Activated T-cell treated with anti-CD3 and anti-CD28 coated beads for 48 hours (primary cell): ENCODE measurements around the gene ARHGAP26.
A peak's percentile ranks its signal among the peaks of the same experiment; 100 is the strongest.

Experiments
- DNase-seq: peaks from one replicate; pipeline ENCODE4 v3.0.0-alpha.2; 2020; ENCODE audit warnings: low read depth

Gene ARHGAP26

DNA sequence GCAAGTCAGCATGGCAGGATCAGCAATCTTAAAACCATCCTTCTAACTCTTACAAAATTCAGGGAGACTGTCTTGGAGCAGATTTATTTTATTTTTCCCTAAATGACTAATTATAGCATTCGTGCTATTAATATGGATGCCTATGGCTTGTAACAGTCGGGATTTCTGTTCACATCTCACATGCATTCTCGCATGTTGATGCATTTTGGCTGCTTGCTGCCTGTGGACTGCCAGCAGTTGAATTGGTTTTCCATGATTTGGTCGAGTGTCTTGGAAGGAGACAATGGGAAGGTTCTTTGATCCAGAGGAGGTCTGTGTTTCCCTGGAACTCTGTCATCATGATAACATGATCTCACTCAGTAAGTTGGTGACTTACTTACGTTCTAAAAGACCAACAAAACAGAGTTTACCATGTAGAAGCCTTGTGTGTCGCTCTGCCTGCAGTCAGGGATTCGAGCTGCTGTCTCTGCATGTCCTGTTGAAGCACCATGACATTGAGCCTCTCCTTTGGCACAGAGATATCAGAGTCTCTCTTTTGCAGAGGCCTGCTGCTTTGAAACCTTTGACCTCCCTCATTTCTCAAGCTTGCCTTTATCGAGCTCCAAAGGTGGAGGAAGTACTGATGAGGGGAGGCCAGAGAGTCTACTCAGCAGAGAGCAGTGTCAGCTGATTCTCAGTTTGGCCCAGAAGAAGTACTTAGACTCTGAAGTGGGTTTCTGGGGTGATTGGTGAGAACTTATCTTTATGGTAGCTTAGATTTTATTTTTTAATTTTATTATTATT lies 82.4 kb downstream of the ARHGAP26 start:
- DNase-seq: no peak

DNA sequence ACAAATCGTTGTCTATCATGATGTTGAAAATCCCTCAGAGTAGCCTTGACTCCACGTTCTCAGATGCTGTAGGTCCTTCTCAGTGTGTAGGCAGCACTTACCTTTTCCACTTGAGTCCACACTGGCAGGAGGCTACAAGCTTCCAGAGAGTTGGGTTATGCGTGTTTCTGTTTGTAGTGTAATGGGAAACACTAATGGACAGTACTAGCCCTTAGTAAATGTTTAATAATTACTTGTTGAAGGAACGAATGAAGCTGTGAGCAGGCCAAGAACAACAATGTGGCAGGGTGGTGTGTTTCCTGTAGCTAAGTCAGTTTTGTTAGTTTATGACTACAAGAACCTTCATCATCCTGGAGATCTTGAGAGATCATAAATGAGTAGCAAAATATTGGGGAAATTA lies 83.5 kb downstream of the ARHGAP26 start:
- no peak for DNase-seq

DNA sequence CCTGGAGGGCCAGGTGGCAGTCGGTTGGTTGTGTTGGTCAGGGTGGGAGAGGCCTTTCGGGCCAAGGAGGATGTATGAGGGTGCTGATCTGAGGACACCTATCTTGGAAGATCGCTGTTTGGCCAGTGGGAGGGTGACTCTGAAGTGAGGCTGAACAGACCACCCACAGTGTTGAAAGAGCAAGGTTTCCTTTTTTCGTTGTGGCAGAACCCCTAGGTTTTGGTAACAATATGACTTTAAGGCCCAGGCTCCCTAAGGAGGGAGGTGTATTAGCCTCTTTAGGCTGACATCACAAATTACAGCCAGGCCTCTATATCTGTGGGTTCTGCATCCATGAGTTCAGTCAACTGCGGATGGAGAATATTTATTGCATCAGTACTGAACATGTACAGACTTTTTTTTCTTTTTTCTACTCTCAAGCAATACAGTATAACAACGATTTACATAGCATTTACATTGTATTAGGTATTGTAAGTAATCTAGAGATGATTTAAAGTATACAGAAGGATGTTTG lies 86.1 kb downstream of the ARHGAP26 start:
- DNase-seq: no peak

DNA sequence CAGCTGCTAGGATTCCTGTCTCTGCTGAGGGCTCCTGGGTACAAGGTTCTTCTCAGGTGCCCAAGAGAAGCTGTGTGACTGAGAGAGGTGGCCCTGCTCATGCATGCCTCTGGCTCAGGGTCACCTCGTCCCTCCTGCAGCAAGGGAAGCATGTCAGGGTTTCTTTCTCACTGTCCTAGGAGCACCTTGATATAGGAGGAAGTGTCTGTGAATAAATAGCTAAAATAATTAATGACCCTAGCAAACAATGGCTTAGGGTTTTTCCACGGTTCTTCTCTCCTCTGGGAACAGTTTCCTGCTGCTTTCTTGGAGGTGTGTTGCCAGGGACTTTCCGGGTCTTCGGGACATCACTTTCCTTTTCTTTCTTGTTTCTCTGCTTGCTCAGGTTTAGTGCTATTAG lies 87.2 kb downstream of the ARHGAP26 start:
- no peak for DNase-seq

DNA sequence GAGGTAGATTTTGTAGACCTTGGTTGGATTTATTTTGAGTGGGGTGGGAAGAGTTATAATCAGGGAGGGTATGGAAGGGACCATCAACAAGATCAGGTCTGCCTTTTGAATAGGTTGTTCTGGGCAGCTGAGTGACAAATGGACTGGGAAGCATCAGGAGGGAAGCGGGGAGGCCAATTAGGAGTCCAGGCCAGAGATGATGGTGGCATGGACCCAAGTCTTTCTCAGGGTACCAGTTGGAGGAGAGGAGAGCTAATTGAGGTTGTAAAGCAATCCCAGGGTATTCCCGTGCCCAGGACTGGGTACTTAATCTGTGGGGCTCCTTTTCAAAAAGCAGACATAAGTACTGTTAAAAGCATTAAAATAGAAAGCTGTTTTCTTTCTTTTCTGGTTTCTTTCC lies 88.9 kb downstream of the ARHGAP26 start:
- no peak for DNase-seq

DNA sequence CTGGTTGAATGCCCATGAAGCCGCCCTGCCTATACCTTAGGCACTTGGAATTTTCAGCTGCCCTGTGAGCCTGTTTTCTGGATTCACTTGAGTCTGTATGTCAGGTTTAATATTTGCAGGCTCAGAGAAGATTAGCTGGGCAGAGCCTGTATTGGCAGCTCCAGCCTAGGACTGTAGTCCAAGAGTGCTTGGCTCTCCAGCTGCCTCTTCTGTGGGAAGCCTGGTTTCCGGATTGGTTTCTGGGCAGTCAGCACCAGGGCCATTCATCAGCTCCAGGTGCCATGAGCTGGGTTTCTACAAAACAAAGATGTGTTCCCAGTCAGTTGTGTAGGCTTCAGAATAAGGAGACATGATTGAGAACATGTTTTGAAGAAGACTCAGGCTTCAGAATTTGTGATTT lies 90.1 kb downstream of the ARHGAP26 start:
- DNase-seq: no peak

DNA sequence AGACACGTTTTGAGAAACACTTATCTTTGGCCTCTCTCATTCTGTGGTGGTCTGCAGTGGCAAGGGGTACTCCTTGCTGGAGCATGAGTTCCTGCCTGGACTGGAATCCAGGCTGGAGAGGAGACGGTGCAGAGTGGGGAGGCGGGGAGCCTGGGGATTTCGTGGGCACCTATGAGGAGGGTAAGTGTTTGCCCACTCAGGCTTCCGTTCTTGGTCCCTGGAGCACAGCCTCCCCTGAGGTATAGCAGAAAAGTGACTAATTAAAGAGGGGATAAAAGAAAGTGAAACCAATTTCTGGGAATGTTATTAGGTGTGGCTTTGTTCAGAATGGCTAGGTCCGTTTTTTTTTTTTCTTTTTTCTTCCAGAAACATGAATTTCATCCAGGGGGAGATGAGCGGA lies 90.8 kb downstream of the ARHGAP26 start:
- no peak for DNase-seq

DNA sequence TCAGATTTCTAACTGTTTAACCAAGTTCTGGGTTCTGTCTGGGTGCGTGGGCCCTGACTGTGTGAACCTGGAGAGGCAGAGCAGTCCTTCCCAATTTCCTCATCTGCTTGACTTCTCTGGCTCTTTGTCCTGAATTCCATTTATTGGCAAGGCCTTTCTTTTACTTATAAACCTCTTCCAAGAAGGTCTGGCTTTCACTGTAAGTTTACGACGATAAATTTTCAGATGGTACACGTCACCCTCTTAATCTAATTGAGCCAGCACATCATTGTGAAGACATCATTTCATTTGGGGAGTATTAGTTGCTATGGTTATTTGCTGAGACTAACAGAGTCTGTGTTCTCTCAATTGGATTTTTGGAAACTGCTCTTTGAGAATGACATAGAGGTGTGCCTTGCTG lies 92.4 kb downstream of the ARHGAP26 start:
- DNase-seq: no peak

DNA sequence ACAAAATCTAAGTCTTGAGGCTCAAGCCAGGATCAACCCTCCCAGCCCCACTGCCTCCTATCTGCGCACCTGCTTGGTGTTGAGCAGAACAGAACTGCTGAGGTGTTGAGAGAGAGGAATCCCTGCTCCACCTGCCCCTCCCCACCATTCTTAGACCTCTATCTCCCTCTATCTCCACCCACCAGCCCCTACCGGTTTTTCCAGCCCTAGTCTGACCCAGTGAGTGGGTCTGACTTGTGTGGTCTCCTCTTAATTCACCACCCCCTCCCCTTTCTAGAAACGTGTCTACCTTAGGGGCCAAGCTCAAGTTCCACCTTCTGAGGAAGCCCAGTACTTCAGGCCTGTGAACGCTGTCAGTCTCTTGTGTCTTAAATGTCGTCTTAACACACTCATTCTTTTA lies 93.7 kb downstream of the ARHGAP26 start:
- no peak for DNase-seq

DNA sequence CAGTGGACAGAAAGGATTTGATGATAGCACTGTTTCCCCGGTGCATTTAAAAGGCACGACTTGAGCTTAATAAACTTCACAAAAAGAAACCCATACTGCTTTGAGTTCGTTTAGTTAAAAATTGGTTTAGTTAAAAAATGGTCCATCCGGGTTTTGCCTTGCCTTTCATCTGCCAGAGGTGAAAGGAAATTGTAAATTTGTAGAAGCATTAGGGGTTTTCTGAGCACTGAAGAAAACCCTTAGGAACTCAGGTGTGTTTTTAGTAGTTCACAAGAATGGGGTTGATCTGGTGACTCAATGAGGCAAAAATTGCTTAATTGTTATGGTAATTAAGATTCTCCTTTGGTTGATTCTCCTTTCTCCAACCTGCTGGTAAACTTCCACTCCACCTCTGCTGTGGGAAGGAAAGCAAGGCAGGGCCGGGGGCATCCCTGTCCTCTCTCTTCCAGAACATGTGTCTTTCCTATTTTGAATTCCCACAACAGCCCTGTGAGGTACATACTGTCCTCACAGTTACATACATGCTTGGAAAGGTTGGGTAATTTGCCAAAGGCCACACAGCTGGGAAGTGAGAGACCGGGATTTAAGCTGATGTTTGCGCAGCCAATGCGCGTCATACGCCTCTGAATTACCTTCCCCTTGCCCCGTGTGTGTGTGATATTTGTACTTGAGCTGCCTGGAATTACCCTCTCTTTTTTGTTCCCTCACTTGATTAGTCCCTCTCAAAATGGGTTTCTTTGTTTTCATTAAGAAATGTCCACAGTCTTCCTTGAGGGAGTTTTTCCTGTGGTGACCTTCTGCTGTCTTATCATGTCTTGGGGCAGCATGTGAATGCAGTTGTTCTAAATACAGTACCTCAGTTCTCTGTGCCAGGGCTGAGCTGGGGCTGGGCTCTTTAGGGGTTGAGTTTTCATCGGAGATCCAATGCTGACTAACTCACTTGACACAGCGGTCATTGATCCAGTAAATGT lies 94.4 kb downstream of the ARHGAP26 start:
- DNase-seq: no peak

DNA sequence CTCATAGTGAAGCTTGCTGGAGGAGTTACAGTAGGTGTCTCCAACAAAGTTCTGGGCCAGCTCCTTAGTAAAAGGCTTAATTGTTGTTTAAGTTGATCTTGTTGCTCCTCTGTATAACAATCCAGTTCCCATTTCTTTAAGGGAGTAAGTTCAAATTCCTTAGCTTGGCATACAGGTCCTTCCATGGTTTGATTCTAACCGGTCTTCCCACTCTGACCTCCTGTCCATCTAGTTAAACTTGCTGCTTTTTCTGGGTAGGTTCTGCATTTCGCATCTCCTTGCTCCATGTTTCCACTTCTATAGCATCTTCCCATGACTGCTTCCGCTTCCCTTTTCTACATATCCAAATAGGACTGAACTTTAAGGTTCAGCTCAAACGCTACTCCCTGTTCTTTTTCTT lies 95.5 kb downstream of the ARHGAP26 start:
- no peak for DNase-seq

DNA sequence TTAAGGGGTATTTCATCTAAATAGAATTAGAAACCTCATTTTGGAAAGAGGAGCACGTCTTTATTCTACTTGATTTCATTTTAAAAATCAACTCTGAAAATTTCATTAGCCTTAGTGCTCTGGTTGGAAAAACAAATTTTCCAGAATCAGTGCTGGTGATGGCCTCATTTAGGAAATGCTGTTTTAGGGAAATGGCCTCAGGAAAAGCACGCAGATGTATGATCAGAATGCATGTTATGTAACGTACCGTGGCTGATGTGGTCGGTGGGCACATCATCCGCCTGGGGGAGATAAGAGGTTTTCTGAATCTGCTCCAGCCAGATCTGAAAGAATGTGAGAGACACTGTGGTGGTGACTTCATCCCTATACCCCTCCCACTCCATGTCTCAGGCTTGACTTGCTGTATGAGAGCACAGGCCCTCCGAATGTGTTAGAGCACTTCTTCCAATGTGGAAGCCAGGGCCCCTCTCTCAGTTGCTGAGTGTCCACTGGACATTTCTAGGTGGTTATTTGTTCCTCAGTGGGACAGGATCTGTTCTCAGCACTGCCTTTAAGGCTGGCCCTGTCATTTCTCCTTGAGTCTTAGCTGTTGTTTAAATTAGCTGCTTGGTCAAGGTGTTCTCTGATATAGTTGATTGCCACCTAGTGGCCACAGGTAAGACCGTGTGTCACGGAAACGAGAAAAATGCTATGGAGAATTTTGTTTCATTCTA lies 96.5 kb downstream of the ARHGAP26 start:
- DNase-seq: peak; percentile 21

DNA sequence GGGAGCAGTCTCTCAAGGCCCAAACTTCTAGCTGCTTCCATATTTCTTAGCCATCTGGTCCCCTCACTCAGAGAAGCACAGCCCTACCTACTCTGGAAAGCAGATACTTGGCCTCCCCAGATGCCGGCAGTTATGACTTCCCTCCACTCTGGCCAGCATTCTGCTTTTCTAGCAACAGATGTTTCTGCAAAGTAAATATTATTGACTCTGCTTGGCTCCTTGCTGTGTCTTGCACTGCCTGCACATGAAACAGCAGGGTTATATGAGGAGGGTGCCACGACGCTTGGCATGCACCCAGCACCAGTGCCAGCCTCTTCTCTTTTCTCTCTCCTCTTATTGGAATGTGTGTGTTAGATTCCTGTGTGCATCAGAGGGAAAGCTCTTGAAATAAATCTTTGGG lies 99.7 kb downstream of the ARHGAP26 start:
- DNase-seq: no peak

DNA sequence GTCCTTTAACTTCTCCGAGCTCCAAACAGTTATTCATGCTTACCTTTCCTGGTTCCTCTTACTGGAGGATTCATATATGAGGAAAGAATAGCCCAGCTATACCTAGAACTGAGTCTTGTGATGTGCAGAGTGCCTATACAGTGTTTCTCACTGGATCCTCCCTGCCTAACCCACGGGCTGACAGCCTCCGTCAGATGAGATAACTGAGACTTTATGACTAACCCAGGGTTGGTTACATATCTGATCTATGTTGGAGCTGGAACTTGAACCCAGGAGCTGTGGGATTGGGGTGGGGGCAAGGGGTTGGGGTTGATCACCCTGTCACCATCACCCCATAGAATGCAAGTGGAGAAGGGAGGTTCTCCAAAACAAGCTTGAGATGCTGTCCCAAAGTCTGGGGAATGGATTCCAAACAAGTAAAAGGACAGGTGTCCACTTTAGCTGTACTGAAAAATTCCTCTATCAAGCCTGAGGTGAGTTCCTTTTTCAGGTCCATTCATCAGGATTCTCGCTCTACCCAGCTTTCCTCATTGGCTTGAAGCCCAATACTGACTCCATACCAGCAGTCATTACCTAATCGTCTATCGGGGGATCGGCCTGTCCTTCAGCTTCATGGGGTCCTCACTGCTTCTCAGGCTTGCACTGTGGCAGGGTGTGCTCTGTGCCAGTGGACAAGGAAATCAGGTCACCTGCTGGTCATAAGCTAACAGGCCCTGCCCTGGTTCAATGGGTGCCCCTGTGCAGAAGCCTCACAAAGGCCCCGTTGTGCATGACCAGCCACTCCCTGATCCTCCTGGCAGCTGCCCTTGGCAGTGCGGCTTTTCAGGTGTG lies 100.6 kb downstream of the ARHGAP26 start:
- DNase-seq: no peak

DNA sequence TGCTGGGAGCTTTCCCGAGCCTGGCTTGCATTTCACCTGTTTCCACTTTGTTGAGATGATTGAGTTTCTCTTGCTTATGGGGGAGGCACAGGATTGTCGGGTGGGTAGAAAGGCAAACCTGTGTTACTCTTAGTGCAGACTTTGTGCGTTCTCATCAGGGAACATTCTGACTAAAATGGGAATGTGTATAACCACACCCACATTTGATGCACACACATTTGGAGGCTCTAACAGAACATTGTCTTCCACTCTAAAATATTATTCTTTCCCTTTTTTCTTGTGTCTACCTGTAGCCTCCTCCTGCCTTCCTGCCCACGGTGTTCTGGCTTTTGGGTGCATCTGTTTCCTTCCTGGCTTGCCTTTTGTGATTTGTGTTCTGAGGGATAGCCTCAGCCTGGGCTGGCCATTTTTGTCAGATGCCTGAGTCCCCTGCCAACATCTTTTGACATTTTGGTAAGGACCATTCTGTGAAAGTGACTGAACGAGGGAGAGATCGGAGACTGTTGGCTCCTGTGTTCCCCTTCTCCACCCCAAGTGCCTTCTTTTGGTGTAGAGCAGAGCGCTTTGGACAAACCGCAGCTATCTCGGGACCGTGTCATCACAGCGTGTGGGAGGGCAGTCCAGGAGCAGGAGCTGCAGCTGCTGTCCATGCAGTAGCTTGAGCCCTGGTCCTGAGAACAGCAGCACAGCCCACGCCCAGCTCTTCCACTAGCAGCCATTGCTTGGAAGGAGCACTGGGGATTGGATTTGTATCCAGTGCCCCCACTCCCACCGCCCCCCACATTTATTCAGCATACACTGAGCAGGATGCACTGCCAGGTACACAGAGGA lies 101.4 kb downstream of the ARHGAP26 start:
- DNase-seq: no peak

DNA sequence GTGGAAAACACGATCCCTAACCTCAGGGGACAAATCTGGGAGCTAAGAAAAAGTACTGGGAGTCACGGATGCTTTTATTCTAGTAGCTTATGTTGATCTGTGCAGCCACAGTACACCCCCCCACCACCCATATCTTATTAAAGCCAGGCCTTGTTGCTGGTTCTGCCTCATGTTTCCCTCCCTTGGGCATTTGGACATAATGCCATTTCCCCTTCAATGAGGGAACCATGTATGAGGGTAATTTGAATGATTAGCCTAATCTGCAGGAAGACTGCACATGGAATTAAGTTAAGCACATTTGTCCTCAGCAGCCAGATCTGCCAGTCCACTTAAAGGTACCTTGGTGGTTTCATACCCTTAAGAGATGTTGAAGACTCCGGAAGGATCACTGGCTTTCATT lies 102.0 kb downstream of the ARHGAP26 start:
- DNase-seq: no peak

DNA sequence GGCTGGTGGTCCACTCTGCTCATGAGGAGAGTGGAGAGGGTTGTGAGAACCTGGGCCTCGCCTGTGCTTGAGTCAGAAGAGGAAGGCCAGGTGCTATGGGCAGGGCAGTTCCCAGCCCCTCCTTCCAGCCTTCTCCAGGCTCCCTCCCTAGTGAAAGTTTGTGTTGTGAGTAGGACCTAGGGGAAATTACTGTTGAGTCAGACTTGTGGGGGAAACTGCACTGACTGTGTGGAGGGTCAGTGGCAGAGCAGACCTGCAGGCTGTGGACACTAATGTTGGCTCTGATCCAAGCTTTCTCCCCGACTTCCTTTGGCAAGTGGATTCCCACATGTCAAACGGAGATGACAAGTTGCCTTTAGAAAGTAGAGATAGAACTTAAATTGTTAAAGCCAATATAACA lies 102.6 kb downstream of the ARHGAP26 start:
- no peak for DNase-seq

DNA sequence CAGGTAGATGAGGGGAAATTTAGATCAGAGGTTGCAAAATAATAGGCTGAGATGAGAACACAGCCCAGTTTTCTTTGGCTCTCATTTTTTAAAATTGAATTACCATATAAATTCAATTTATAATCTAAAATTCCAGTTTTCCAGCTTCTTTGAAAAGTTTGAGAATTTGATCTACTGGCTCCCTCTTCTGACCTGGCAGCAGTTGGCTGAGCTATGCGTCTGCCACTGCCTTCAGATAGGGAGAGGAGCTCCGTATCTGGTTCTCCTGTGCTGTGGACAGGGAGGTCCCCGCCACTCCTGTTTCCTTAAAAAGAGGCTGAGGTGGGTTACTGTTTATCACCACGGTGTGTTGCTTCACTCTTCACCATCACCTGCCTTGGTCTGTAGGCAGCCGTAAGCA lies 103.7 kb downstream of the ARHGAP26 start:
- DNase-seq: no peak

DNA sequence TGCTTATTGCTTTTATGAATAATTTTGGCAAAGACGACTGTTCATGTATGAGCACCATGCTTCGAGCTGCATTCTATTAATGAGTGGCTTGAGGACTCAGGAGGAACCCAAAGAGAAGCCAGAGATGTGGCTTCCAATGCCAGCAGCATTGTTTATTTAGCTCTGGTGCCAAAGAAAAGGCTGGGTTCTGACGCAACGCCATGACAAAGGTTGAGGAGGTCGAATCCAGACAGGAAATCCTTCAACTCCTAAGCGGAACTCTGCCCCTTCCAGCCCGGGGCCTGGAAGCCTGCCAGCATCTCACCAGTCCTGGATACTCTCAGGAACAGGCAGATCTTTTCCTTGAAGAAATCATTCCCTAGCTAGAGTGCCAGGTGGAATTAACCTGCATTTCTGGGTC lies 104.4 kb downstream of the ARHGAP26 start:
- DNase-seq: no peak

DNA sequence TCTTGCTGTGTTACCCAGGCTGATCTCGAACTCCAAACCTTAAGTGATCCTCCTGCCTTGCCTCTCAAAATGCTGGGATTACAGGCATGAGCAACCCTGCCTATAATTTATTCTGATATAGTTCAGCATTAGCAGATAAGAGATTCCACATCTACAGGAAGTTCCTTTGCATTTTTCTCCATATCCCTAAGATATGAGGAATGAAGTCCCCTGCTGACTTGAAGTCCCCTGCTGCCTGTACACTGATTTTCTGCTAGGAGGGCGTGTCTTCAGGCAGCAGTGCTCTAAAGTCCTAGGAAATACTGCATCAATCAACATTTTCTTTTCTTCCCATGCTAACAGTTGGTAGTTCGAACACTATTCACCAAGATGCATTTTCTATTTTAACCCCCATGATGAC lies 105.8 kb downstream of the ARHGAP26 start:
- DNase-seq: no peak

DNA sequence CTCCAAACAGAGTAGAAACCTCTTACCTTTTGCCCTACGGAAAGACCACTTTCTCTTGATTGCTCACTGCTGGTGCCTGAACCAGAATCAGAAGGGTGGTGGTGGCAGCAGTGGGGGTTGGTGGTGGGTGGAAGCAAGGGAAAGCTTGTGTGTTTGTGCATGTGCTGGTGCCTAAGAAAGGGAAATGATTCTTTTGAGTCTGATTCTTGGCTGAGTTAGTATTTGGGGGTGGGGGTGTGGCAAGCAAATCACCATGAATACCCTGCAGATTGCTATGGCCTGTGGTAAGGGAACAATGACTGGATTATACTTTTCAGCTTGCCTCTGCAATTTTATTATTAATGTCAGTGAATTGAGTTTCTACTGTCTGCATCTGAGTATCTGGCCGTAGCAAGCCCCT lies 106.6 kb downstream of the ARHGAP26 start:
- no peak for DNase-seq
